ENCODE data around the gene CEACAM16. TPM values are rescaled to one million over a fixed set of nuclear protein-coding genes. Genes with fewer than 3 reads are reported as not detected.

CEACAM16 gene
- total and polyA plus RNA-seq, 9 of the 15 experiments (the other 6 are each of a cell fraction or from before 2014, with no cell fraction given) = not detected

- TF ChIP-seq CBFA2T2 (conservative IDR thresholded peaks at IDR 0.05) (no peak), HNRNPH1 (optimal IDR thresholded peaks at IDR 0.05; ENCODE audit: low read depth, low read length) (no peak), TCFL5 (CRISPR knock-in tag; conservative IDR thresholded peaks at IDR 0.05) (no peak), RUNX1 (IDR thresholded peaks at IDR 0.05; ENCODE audit: low read depth) (no peak), E4F1 (CRISPR knock-in tag; IDR thresholded peaks at IDR 0.05; ENCODE audit: borderline replicate concordance) (no peak), RCOR1 (IDR thresholded peaks at IDR 0.05; ENCODE audit: borderline replicate concordance in 1 of 2, low read depth in 2 of 2, low read length in 2 of 2) (peak in 1 of 2 experiments; percentile 47; a peak in 1 of 4 replicates), ZSCAN29 (IDR thresholded peaks at IDR 0.05) (no peak), NR2C1 (IDR thresholded peaks at IDR 0.05) (no peak), NR2C1 (tag; IDR thresholded peaks at IDR 0.05) (no peak), CCAR2 (IDR thresholded peaks at IDR 0.05; ENCODE audit: low read depth, low read length) (no peak), ZNF232 (CRISPR knock-in tag; IDR thresholded peaks at IDR 0.05) (no peak), NFE2L1 (tag; IDR thresholded peaks at IDR 0.05; ENCODE audit: borderline replicate concordance, low read depth) (no peak), ZNF133 (CRISPR knock-in tag; IDR thresholded peaks at IDR 0.05) (no peak), PML (IDR thresholded peaks at IDR 0.05; ENCODE audit: low read length) (no peak), KLF6 (CRISPR knock-in tag; IDR thresholded peaks at IDR 0.05; ENCODE audit: borderline replicate concordance) (no peak), MNT (conservative IDR thresholded peaks at IDR 0.05) (no peak), RBM15 (IDR thresholded peaks at IDR 0.05; ENCODE audit: insufficient read depth, low read length) (no peak), ZNF75A (CRISPR knock-in tag; IDR thresholded peaks at IDR 0.05) (no peak)
- TF ChIP-seq, protein P1, sequence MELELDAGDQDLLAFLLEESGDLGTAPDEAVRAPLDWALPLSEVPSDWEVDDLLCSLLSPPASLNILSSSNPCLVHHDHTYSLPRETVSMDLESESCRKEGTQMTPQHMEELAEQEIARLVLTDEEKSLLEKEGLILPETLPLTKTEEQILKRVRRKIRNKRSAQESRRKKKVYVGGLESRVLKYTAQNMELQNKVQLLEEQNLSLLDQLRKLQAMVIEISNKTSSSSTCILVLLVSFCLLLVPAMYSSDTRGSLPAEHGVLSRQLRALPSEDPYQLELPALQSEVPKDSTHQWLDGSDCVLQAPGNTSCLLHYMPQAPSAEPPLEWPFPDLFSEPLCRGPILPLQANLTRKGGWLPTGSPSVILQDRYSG (tag; conservative IDR thresholded peaks at IDR 0.05; ENCODE audit: low read depth) = no peak
- TF ChIP-seq, protein P2, sequence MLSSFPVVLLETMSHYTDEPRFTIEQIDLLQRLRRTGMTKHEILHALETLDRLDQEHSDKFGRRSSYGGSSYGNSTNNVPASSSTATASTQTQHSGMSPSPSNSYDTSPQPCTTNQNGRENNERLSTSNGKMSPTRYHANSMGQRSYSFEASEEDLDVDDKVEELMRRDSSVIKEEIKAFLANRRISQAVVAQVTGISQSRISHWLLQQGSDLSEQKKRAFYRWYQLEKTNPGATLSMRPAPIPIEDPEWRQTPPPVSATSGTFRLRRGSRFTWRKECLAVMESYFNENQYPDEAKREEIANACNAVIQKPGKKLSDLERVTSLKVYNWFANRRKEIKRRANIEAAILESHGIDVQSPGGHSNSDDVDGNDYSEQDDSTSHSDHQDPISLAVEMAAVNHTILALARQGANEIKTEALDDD (IDR thresholded peaks at IDR 0.05) = no peak
Observed at GRCh38 chr19:44746616-44746945, 47.6 kb downstream of the CEACAM16 start (continued).
